Neutrophil (primary cell): ENCODE measurements around the gene IFITM10.
A peak's percentile ranks its signal among the peaks of the same experiment; 100 is the strongest.

Experiments
- H3K27ac ChIP-seq: fragments of 200-600 bp; sonication (generic); 2 replicates; pipeline ENCODE4 v1.5.1; 2016; ENCODE audit warnings: mild to moderate bottlenecking, moderate library complexity
- H3K27me3 ChIP-seq: fragments of 200-600 bp; sonication (generic); 2 replicates; pipeline ENCODE4 v1.6.0; 2016; ENCODE audit warnings: mild to moderate bottlenecking
- H3K36me3 ChIP-seq: fragments of 200-600 bp; sonication (generic); 2 replicates; pipeline ENCODE4 v1.5.1; 2017
- H3K4me1 ChIP-seq, 2 experiments: fragments of 200-600 bp in 1 of 2; sonication (generic) in 1 of 2; 1 replicate in 1 of 2; 2 replicates in 1 of 2; pipeline versions ENCODE4 v1.5.1 to v1.6.1; 2013 to 2016; ENCODE audit warnings: low read depth in 1 of 2, low read length in 1 of 2, mild to moderate bottlenecking in 1 of 2, moderate library complexity in 1 of 2; ENCODE audit not compliant: control insufficient read depth in 1 of 2, insufficient read depth in 1 of 2
- H3K4me3 ChIP-seq, 2 experiments: fragments of 200-600 bp in 1 of 2; sonication (generic) in 1 of 2; 1 replicate in 1 of 2; 2 replicates in 1 of 2; pipeline ENCODE4 v1.5.1; 2013 to 2016; ENCODE audit warnings: low read depth in 1 of 2, low read length in 1 of 2, mild to moderate bottlenecking in 1 of 2, moderate library complexity in 1 of 2
- H3K9me3 ChIP-seq: fragments of 200-600 bp; sonication (generic); 2 replicates; pipeline ENCODE4 v1.5.1; 2016
- TF ChIP-seq, protein P1 (sequence below): fragments of 200-600 bp; sonication (generic); IDR thresholded peaks from 2 replicates; pipeline ENCODE4 v1.5.1; 2016; ENCODE audit warnings: antibody characterized with exemption

IFITM10 gene

DNA sequence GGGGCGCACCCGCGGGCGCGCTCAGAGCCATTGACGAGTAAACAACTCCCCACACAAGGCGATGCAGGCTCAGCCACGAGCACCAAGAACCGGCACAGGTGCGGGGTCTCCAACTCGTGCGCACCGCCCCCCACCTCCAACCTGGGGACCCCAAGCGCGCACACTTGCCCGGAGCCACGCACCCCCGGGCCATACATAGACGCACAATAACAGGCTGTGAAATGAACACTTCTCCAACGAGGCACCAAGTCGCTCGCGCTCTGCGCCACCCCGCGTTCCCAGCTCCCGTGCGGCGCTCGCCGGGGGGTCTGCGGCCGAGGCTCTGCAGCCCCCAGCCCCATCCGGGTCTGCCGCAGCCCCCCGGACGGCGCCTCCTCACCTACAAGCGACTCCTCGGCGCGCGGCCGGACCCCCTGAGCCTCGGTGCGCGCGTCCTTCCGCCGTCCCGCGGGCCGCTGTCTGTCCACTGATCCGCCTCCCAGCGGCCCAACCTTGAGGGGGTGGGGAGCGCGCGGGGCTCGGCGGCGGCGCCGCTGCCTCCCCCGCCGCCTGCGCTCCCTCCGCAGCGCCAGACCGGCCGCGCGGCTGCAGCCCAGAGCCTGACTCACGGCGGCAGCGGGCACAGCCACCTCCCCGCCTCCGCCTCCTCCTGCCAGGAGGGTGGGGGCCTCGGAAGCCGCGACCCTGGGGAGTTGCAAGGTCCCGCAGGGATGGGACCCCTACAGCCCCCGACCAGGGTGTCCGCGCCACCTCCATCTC is 1.6 kb downstream of the IFITM10 start:
- H3K36me3 ChIP-seq = peaks cover 68% of the 10 kb centered on the region
- TF ChIP-seq, protein P1, sequence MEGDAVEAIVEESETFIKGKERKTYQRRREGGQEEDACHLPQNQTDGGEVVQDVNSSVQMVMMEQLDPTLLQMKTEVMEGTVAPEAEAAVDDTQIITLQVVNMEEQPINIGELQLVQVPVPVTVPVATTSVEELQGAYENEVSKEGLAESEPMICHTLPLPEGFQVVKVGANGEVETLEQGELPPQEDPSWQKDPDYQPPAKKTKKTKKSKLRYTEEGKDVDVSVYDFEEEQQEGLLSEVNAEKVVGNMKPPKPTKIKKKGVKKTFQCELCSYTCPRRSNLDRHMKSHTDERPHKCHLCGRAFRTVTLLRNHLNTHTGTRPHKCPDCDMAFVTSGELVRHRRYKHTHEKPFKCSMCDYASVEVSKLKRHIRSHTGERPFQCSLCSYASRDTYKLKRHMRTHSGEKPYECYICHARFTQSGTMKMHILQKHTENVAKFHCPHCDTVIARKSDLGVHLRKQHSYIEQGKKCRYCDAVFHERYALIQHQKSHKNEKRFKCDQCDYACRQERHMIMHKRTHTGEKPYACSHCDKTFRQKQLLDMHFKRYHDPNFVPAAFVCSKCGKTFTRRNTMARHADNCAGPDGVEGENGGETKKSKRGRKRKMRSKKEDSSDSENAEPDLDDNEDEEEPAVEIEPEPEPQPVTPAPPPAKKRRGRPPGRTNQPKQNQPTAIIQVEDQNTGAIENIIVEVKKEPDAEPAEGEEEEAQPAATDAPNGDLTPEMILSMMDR = no peak
- H3K4me1 ChIP-seq = peaks cover 27 to 84% of the 10 kb centered on the region in 2 experiments
- H3K9me3 ChIP-seq = no peaks in the 10 kb centered on the region
- H3K4me3 ChIP-seq = peak overlapping the region; percentile 47 to 73
- H3K27ac ChIP-seq = peak overlapping the region; percentile 78
- peaks cover 28% of the 10 kb centered on the region for H3K27me3 ChIP-seq

DNA sequence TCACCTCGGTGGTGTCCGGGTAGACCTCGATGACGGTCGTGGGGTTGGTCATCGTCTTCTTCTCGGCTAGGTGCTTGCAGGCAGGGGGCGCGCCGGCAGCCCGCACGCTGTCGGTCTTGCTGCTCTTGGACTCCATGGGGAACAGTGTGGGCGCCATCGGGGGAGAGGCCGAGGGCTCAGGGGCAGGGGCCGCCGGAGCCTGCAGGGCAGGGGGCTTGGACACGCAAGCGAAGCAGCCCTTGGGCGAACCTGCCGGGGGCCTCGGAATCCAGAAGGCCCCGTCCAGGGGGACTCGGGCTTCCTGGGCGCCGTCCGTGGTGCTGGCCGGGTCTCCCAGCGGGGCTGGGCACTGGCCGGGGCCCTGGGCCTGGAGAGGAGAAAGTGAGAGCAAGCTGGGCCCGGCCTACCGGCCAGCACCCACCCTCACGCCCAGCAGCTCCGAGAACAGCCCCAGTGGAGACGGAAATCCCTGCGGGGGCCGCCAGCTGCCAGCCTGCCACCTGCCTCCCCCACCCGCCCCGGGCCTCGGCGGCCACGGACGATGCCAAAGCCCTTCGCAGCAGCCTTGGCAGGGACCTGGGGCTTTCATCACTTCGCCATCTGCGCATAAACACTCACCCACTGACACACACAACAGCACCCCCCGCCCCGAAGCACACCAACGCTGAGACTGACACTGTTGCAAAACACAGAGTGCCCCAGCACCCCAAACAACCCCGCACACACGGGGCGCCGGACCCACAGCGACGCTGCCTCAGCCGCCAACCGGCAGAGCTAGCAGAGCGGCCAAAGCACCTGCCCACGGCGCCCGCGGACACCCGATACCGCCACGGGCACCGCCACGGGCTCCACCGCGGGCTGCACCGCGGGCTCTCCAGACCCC is 2.4 kb downstream of the IFITM10 start:
- peaks cover 60% of the 10 kb centered on the region for H3K36me3 ChIP-seq
- peaks cover 27 to 75% of the 10 kb centered on the region in 2 experiments for H3K4me1 ChIP-seq
- TF ChIP-seq, protein P1 = no peak
- no peaks in the 10 kb centered on the region for H3K9me3 ChIP-seq
- H3K27ac ChIP-seq = peak overlapping the region; percentile 78
- peaks cover 28% of the 10 kb centered on the region for H3K27me3 ChIP-seq
- H3K4me3 ChIP-seq = peak overlapping the region; percentile 47 to 73

DNA sequence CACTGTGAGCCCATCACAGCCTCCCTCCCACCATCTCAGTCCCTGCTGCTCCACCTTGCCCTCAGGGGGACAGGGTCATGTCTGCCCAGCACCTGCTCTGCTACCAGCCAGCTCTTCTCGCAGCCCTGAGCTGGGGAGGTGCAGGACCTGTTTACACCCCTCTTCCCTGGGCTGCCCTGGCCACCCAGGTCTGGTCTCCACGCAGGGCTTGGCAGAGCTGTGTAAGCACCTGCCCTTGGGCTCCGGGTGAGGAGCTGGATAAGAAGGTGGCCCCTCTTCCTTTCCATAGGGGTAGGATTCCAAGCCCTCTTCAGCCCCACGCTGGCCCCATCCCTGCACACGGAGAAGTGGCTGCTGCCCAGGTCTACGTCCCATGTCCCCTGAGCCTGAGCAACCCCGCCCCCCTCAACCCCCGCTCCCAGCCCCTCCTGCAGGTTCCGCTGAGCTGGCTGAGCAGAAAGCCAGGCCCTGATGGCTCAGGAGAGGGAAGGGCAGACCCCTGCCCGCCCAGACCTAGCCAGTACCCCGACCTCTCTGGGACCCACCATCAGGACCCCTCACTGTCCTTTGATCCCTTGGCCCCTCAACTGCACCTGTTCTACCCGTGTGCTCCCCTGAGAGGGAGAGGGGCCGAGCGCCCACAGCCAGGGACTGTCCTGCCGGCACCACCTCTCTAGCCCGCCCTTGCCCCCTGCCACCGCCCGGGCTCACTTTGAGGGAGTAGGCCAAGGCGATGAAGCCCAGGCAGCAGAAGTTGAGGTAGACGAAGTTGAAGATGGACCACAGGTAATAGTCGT is 3.2 kb downstream of the IFITM10 start:
- TF ChIP-seq, protein P1 = no peak
- H3K9me3 ChIP-seq = no peaks in the 10 kb centered on the region
- H3K4me1 ChIP-seq = peaks cover 27 to 67% of the 10 kb centered on the region in 2 experiments
- H3K27ac ChIP-seq = peak overlapping the region; percentile 78
- H3K36me3 ChIP-seq = peaks cover 52% of the 10 kb centered on the region
- peaks cover 34% of the 10 kb centered on the region for H3K27me3 ChIP-seq
- H3K4me3 ChIP-seq = peak overlapping the region; percentile 25 to 73

DNA sequence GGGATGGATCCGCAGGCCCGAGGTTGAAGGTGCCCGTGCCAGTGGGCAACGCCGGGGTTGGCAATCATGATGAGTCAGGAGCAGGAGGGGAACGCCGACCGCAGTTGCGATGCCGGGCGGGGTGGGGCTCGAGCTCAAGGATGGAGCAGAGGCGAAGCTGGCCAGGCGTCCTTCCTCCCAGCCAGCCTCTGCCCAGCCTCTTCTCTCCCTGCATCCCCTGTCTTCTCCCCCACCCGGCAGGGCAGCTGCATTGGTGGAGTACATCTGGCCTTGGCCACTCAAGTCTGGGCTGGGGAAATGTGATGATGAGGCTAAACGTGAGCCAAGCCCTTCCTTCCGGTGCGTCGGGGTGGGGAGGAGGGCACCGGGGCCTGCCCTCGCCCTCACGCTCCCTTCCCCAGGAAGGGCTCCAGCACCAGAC is 3.9 kb downstream of the IFITM10 start:
- Histone ChIP-seq H3K36me3 (peaks cover 46% of the 10 kb centered on the region), H3K4me3 (peak overlapping the region; percentile 25 to 73), H3K4me1 (peaks cover 27 to 61% of the 10 kb centered on the region in 2 experiments), H3K27ac (peak overlapping the region; percentile 78), H3K9me3 (no peaks in the 10 kb centered on the region), H3K27me3 (peaks cover 41% of the 10 kb centered on the region)
- TF ChIP-seq, protein P1 = no peak

DNA sequence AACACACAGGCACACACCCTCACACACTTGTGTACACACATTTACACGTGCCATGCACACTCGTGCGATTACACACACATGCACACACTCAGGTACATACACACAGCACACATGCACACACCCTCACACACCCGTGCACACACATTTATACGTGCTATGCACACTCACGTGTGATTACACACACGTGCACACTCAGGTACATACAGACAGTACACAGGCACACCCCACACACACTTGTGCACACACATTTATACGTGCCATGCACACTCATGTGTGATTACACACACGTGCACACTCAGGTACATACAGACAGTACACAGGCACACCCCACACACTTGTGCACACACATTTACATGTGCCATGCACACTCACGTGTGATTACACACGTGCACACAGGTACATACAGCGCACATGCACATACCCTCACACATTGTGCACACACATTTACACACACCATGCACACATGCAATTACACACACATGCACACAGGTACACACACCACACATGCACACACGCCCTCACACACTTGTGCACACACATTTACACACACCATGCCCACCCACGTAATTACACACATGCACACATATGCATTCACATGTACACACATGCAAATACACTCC is 4.6 kb downstream of the IFITM10 start:
- Histone ChIP-seq H3K4me1 (peaks cover 27 to 54% of the 10 kb centered on the region in 2 experiments), H3K27me3 (peaks cover 48% of the 10 kb centered on the region), H3K9me3 (no peaks in the 10 kb centered on the region), H3K36me3 (peaks cover 38% of the 10 kb centered on the region), H3K27ac (peak overlapping the region; percentile 78), H3K4me3 (peak overlapping the region in 1 of 2 experiments; percentile 73)
- TF ChIP-seq, protein P1 = no peak
